GM18505 (cell line): ENCODE results near the gene KLC1.
A peak's percentile ranks its signal among the peaks of the same experiment; 100 is the strongest.

Experiments
- ATAC-seq: cut with Tn5 transposase; IDR thresholded peaks from one replicate; pipeline ENCODE4 v1.9.1; 2021; ENCODE audit not compliant: unreplicated experiment
- POLR2A ChIP-seq: IDR thresholded peaks from 4 replicates; pipeline ENCODE4 v1.6.1; 2011; ENCODE audit warnings: borderline replicate concordance; ENCODE audit not compliant: insufficient read depth, insufficient read length; ENCODE audit errors: extremely low read depth

The KLC1 gene

GRCh38 chr14:103611215-103611614, 17.8 kb upstream of the KLC1 start:
- ATAC-seq, result no peak
- no peak for TF ChIP-seq POLR2A

- no peak for TF ChIP-seq POLR2A
- ATAC-seq, result no peak
These were observed 15.5 kb upstream of the KLC1 start for GRCh38 chr14:103613517-103613916.

GRCh38 chr14:103616635-103617300, 12.2 kb upstream of the KLC1 start:
- ATAC-seq, result no peak
- TF ChIP-seq POLR2A, result no peak

GRCh38 chr14:103619057-103619456, 10.0 kb upstream of the KLC1 start:
- ATAC-seq, result no peak
- no peak for TF ChIP-seq POLR2A

GRCh38 chr14:103621860-103622259, 7.2 kb upstream of the KLC1 start:
- no peak for ATAC-seq
- no peak for TF ChIP-seq POLR2A

- no peak for ATAC-seq
- TF ChIP-seq POLR2A, result no peak
These were observed 5.7 kb upstream of the KLC1 start for GRCh38 chr14:103623308-103623707.

GRCh38 chr14:103623883-103624482, 5.0 kb upstream of the KLC1 start:
- no peak for TF ChIP-seq POLR2A
- no peak for ATAC-seq

GRCh38 chr14:103624860-103625259, 4.2 kb upstream of the KLC1 start:
- no peak for TF ChIP-seq POLR2A
- no peak for ATAC-seq

DNA sequence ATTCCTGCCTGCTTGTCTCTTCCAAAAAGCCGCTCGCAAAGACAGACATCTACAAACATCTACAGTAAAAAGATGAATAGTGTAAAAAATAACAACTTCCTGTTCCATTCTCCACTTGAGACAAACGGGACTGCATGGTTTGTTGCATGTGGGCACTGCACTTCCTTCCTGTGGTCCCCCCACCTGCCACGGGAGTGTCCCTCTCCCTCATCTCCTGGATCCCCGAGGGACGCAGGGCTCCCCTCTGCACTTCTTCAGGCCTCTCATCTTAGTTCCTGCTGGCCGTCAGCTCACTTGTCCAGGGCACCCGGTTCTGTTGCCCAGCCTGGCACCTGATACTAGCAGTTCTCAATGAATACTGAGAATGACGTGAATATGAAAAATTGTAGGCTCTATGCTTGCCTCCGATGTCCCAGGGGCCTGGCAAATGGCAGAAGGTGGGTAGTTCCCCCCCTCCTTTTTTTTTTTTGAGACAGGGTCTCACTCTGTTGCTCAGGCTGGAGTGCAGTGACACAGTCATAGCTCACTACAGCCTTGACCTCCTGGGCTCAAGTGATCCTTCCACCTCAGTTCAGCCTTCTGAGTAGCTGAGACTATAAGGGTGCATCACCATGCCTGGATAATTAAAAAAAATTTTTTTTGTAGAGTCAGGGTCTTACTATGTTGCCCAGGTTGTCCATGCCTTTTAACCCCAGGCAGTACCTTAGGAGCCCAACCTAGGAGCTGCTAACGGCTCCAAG, 3.5 kb upstream of the KLC1 start:
- no peak for ATAC-seq
- TF ChIP-seq POLR2A, result no peak

DNA sequence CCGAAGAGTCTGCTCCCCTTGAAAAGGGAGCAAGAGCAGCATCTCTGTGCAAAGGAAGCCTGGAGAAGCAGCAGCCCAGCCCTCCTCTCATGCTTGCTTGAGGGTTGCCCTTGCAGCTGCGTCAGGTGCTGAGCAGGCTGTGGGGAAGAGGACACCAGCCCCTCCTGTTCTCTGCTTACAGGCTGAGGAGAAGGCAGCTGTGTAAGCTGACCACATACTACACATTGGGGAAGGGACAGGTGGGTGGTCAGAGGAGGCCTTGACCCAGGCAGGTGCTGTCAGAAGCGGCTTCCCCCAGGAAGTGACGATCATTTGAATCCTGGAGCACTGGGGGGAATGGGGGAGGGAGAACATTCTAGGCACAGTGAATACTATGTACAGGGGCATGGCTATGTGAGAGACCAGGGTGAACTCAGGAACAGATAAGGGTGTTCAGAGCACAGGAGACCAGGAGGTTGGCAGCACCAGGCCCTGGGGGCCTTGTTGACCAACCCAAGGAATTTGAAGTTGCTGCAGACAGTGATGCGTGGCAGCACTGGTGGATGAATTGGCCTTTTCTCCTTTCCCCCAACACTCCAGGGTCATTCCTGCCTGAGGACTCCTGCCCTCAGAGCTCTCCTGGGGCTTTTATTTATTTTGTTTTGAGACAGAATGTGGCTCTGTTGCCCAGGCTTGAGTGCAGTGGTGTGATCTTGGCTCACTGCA, 2.7 kb upstream of the KLC1 start:
- no peak for ATAC-seq
- no peak for TF ChIP-seq POLR2A

- no peak for TF ChIP-seq POLR2A
- ATAC-seq, result no peak
These were observed 1.7 kb upstream of the KLC1 start for GRCh38 chr14:103627073-103628025.

DNA sequence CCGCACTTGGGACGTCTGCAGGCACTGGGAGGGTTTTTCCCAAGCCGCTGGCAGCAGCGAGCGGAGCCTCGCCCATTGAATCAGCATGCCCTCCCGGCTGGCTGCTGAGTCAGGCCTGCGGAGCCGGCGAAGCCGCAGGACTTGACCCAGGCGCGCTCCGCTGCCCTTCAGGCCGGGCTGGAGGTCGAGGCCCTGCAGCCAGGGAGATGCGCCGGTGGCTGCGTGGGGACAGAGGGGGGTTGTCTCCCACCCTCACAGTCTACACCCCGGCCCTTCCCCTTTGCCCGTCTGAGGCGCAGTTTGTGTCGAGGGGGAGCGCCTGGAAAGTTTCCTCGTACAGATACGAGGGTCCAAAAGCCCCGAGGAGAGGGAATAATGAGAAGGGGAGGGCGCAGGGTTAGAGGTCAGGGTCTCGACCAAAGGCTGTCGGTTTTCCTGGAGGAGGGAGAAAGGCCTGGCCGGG, 759 bp upstream of the KLC1 start:
- peak; percentile 54 for TF ChIP-seq POLR2A
- peak; percentile 5 for ATAC-seq
